Endodermal cell (in vitro differentiated cells): Measurements from ENCODE around the gene VIT. TPM values are rescaled to one million over a fixed set of nuclear protein-coding genes. Genes with fewer than 3 reads are reported as not detected.

Experiments used
- DNase-seq: peaks from one replicate; pipeline ENCODE4 v3.0.0-alpha.2; 2017
- H3K27ac ChIP-seq: 2 replicates; pipeline ENCODE4 v1.5.1; 2013; ENCODE audit warnings: mild to moderate bottlenecking, low read depth, low read length, moderate library complexity
- H3K27me3 ChIP-seq: 2 replicates; pipeline ENCODE4 v1.6.1; 2013; ENCODE audit warnings: mild to moderate bottlenecking, low read length, moderate library complexity; ENCODE audit not compliant: insufficient read depth, control insufficient read depth, poor library complexity, severe bottlenecking
- H3K36me3 ChIP-seq: 2 replicates; pipeline ENCODE4 v1.7.0; 2013; ENCODE audit warnings: mild to moderate bottlenecking, low read length, moderate library complexity; ENCODE audit not compliant: control insufficient read depth, insufficient read depth
- H3K4me1 ChIP-seq: one replicate; pipeline ENCODE4 v1.7.0; 2013; ENCODE audit warnings: low read length; ENCODE audit not compliant: control insufficient read depth, insufficient read depth
- H3K4me3 ChIP-seq: 2 replicates; pipeline ENCODE4 v1.5.1; 2013; ENCODE audit warnings: mild to moderate bottlenecking, low read length, moderate library complexity
- H3K9ac ChIP-seq: 2 replicates; pipeline ENCODE4 v1.6.1; 2013; ENCODE audit warnings: mild to moderate bottlenecking, low read length, moderate library complexity; ENCODE audit not compliant: poor library complexity, severe bottlenecking; ENCODE audit errors: extremely low read depth
- H3K9me3 ChIP-seq: 2 replicates; pipeline ENCODE4 v1.6.1; 2013; ENCODE audit warnings: mild to moderate bottlenecking, low read length, moderate library complexity; ENCODE audit not compliant: control insufficient read depth
- H3K27ac Mint-ChIP-seq: 2 replicates; pipeline ENCODE4 v1.8.0; 2020; ENCODE audit warnings: mixed read lengths
- H3K27me3 Mint-ChIP-seq: 2 replicates; pipeline ENCODE4 v1.8.0; 2021; ENCODE audit warnings: mild to moderate bottlenecking, mixed read lengths; ENCODE audit not compliant: insufficient read depth
- H3K36me3 Mint-ChIP-seq: 2 replicates; pipeline ENCODE4 v1.8.0; 2020; ENCODE audit warnings: low read depth, mixed read lengths
- H3K4me1 Mint-ChIP-seq: 2 replicates; pipeline ENCODE4 v1.8.0; 2020; ENCODE audit warnings: mixed read lengths
- H3K4me3 Mint-ChIP-seq: 2 replicates; pipeline ENCODE4 v1.8.0; 2020; ENCODE audit warnings: mild to moderate bottlenecking, moderate library complexity, mixed read lengths
- H3K9me3 Mint-ChIP-seq: 2 replicates; pipeline ENCODE4 v1.8.0; 2020; ENCODE audit warnings: mild to moderate bottlenecking, mixed read lengths
- WGBS, 2 experiments: methylation state at CpG; one replicate each; pipeline versions ENCODE4 v1.1.5 to v1.1.7; 2013; ENCODE audit warnings: missing lambda C conversion rate in 2 of 2, mixed read lengths in 1 of 2; ENCODE audit not compliant: insufficient coverage in 1 of 2, insufficient read length in 1 of 2; 5-methylcytosine and 5-hydroxymethylcytosine counted together
- total RNA-seq, 2 donors: library from RNA; stranded (reverse); fragmentation: NEBNext Ultra II Directional in 1 of 2; extraction: Animal tissue kit (Norgen Biotek cat#: 25700) in 1 of 2; gene quantifications; 2 replicates in 1 of 2; 3 replicates in 1 of 2; pipeline ENCODE4 v1.2.1, GENCODE V29; 2021
- TF ChIP-seq, protein P1 (sequence below): fragments of 200-600 bp; sonication (generic); conservative IDR thresholded peaks from 2 replicates; pipeline ENCODE4 v1.5.0; 2021; ENCODE audit warnings: antibody characterized with exemption, mild to moderate bottlenecking

VIT gene
- total RNA-seq, 2 donors from 2014 or later: 0.53 TPM; not detected in 1

DNA sequence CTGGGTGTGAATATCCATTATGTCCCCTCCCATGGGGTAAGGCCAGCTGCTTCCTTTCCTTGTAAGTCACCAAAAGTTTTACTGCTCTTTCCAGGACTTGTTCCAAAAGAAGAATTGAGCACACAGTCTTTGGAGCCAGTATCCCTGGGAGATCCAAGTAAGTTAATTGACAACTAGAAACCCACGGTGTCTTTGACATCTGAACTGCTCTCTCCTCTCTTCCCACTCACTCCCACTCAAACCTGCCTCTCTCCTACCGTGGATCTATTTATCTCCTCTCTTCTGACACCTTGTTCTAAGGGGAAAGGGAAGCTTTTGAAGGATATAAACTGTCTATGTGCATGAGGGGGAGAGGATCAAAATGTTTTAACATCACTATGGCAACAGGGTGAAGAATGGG, 86.7 kb downstream of the VIT start:
- H3K4me3 Mint-ChIP-seq: no peak overlapping the region
- H3K36me3 ChIP-seq: no peaks in the 10 kb centered on the region
- H3K27me3 Mint-ChIP-seq: peaks cover 6% of the 10 kb centered on the region
- H3K4me3 ChIP-seq: no peak overlapping the region
- no peak overlapping the region for H3K27ac Mint-ChIP-seq
- no peaks in the 10 kb centered on the region for H3K36me3 Mint-ChIP-seq
- H3K9ac ChIP-seq: no peak overlapping the region
- H3K27me3 ChIP-seq: no peaks in the 10 kb centered on the region
- TF ChIP-seq, protein P1, sequence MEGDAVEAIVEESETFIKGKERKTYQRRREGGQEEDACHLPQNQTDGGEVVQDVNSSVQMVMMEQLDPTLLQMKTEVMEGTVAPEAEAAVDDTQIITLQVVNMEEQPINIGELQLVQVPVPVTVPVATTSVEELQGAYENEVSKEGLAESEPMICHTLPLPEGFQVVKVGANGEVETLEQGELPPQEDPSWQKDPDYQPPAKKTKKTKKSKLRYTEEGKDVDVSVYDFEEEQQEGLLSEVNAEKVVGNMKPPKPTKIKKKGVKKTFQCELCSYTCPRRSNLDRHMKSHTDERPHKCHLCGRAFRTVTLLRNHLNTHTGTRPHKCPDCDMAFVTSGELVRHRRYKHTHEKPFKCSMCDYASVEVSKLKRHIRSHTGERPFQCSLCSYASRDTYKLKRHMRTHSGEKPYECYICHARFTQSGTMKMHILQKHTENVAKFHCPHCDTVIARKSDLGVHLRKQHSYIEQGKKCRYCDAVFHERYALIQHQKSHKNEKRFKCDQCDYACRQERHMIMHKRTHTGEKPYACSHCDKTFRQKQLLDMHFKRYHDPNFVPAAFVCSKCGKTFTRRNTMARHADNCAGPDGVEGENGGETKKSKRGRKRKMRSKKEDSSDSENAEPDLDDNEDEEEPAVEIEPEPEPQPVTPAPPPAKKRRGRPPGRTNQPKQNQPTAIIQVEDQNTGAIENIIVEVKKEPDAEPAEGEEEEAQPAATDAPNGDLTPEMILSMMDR: no peak
- no peak overlapping the region for H3K27ac ChIP-seq
- peaks cover 3% of the 10 kb centered on the region for H3K4me1 ChIP-seq
- 76% methylated on average over 2 of the region's 2 CpGs; no CpG with 5 or more reads in 1 of the 2 experiments for WGBS, 2 experiments
- no peaks in the 10 kb centered on the region for H3K9me3 ChIP-seq
- no peak for DNase-seq
- peaks cover 27% of the 10 kb centered on the region for H3K4me1 Mint-ChIP-seq
- no peaks in the 10 kb centered on the region for H3K9me3 Mint-ChIP-seq

DNA sequence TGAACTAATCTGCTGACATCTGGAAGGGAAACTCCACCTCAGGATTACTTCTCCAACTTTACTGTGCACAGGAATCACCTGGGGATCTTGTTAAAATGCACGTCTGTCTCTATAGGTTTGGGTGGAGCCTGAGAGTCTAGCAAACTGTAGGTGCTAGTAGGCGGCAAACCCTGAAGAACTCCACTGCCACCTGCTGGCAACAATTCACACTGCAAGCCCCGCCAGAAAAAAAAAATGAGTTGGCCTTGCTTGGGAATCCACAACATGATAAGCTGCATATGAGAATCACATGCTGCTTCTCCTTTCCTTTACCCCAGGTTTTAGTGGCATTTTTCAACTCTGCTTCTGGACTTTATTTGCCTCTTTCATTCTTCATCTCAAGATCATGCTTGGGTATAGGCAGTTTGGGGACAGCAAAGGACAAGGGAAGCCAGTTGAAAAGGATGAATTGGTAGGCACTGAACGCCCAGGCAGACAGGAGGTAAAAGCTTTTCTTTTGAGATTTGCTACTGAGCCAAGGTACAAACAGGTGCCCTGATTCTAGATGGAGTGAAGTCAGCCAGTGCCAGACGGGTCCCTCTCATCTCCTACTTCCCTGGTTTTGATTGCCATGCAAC, 88.8 kb downstream of the VIT start:
- no peaks in the 10 kb centered on the region for H3K27me3 ChIP-seq
- WGBS, 2 experiments: 38 to 78% methylated on average over 2 to 5 of the region's 5 CpGs
- Mint-ChIP-seq H3K4me3 (no peak overlapping the region), H3K36me3 (no peaks in the 10 kb centered on the region), H3K9me3 (no peaks in the 10 kb centered on the region), H3K27me3 (peaks cover 6% of the 10 kb centered on the region), H3K27ac (peak overlapping the region; percentile 49), H3K4me1 (peaks cover 27% of the 10 kb centered on the region)
- H3K27ac ChIP-seq: no peak overlapping the region
- peaks cover 3% of the 10 kb centered on the region for H3K4me1 ChIP-seq
- H3K9ac ChIP-seq: no peak overlapping the region
- no peaks in the 10 kb centered on the region for H3K36me3 ChIP-seq
- H3K4me3 ChIP-seq: no peak overlapping the region
- TF ChIP-seq, protein P1: peak; percentile 98
- DNase-seq: peak; percentile 95
- H3K9me3 ChIP-seq: no peaks in the 10 kb centered on the region

DNA sequence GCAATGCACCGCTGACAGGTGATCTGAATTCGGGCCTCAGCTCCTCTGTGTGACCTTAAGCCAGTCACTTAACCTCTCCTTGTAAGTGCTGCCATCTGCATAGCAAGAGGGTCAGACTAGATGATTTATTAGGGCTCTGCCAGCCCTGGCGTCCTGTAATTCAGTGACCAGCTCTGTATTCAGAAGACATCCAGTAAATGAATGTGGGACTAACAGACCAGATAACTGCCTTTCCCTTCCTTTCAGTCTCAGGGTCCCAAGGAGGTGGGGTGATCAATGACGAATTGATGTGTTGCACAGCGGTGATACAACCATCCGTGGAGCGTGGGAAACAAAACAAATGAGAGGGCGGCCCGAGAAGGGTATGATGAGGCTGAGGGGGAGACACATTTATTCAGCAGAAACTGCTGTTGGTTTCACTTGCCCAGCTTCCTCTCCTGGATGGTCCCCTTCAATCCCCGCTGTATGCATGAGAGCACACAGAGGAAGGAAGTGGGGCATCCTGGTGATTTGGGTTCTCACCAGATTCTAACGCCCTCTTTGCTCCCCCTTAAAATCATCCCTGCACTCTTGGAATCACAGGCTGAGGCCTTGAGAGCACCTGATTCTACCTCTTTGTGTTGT, 92.8 kb downstream of the VIT start:
- H3K9me3 Mint-ChIP-seq: no peaks in the 10 kb centered on the region

More for the DNA sequence above, 92.8 kb downstream of the VIT start:
- 77 to 92% methylated on average over 7 to 11 of the region's 11 CpGs for WGBS, 2 experiments
- Mint-ChIP-seq H3K27ac (no peak overlapping the region), H3K4me3 (no peak overlapping the region), H3K4me1 (peaks cover 18% of the 10 kb centered on the region), H3K36me3 (no peaks in the 10 kb centered on the region), H3K27me3 (no peaks in the 10 kb centered on the region)
- Histone ChIP-seq H3K9me3 (no peaks in the 10 kb centered on the region), H3K27ac (no peak overlapping the region), H3K36me3 (no peaks in the 10 kb centered on the region), H3K9ac (no peak overlapping the region), H3K27me3 (no peaks in the 10 kb centered on the region), H3K4me1 (peaks cover 3% of the 10 kb centered on the region), H3K4me3 (no peak overlapping the region)
- no peak for DNase-seq
- TF ChIP-seq, protein P1: no peak
